ENCODE data around the gene CR1.

GRCh38 chr1:207518608-207519236 is 22.8 kb downstream of the CR1 start:
- TF ChIP-seq EZH2 (IDR thresholded peaks at IDR 0.05; ENCODE audit: low read depth, unreplicated experiment), result no peak
- TF ChIP-seq CTCF (conservative IDR thresholded peaks at IDR 0.05; ENCODE audit: low read depth in 2 of 2), result no peak
- TF ChIP-seq EZH2phosphoT487 (IDR thresholded peaks at IDR 0.05; ENCODE audit: unreplicated experiment), result no peak
- TF ChIP-seq NANOG (IDR thresholded peaks at IDR 0.05; ENCODE audit: borderline replicate concordance), result no peak
- no peak for TF ChIP-seq STAT1 (IDR thresholded peaks at IDR 0.05; ENCODE audit: unreplicated experiment)
- no peak for TF ChIP-seq ZNF462 (CRISPR knock-in tag; IDR thresholded peaks at IDR 0.05)
- no peak for TF ChIP-seq REST (IDR thresholded peaks at IDR 0.05; ENCODE audit: unreplicated experiment)

Measured in GM23338 (cell line).